B cell (primary cell): ENCODE data around the gene EDN3. TPM values are rescaled to one million over a fixed set of nuclear protein-coding genes. Genes with fewer than 3 reads are reported as not detected.

Source experiments
- ATAC-seq: fragments of 200-7000 bp; cut with Tn5 transposase; one replicate; pipeline ENCODE4 v1.10.0; 2021; ENCODE audit warnings: low read depth, mild to moderate bottlenecking, moderate number of reproducible peaks, moderate library complexity
- CTCF ChIA-PET: fragments of 350-600 bp; sonication (Branson Sonifier 250); formaldehyde crosslinking; loops from one replicate; lab custom pipeline; 2021; ENCODE audit warnings: antibody characterized with exemption, inconsistent platforms; lab: Charles Lee
- POLR2A ChIA-PET: fragments of 350-600 bp; sonication (Branson Sonifier 250); formaldehyde crosslinking; loops from one replicate; lab custom pipeline; 2021; ENCODE audit warnings: antibody characterized with exemption; lab: Charles Lee
- DNase-seq: peaks from one replicate; pipeline ENCODE4 v3.0.0; 2013
- H2AFZ ChIP-seq: 2 replicates; pipeline ENCODE4 v1.6.1; 2012; ENCODE audit warnings: mild to moderate bottlenecking, low read depth, low read length; ENCODE audit not compliant: insufficient read depth, poor library complexity, severe bottlenecking
- H3K27ac ChIP-seq, 2 donors: 1 replicate in 1 of 2; 2 replicates in 1 of 2; pipeline ENCODE4 v1.5.1; 2012 to 2013; ENCODE audit warnings: low read length in 2 of 2, mild to moderate bottlenecking in 2 of 2, moderate library complexity in 1 of 2
- H3K27me3 ChIP-seq, 4 experiments: fragments of 200-600 bp in 1 of 4; sonication (generic) in 1 of 4; replicated peaks in 1 of 4; 1 replicate in 2 of 4; 2 replicates in 2 of 4; pipeline versions ENCODE4 v1.6.1 to v1.7.0; 2013 to 2016; ENCODE audit warnings: low read length in 3 of 4, mild to moderate bottlenecking in 2 of 4, mixed read lengths in 1 of 4, moderate library complexity in 1 of 4; ENCODE audit not compliant: insufficient read depth in 4 of 4, control insufficient read depth in 3 of 4; ENCODE audit errors: control extremely low read depth in 1 of 4
- H3K36me3 ChIP-seq, 2 experiments: replicated peaks in 1 of 2; 1 replicate in 1 of 2; 2 replicates in 1 of 2; pipeline versions ENCODE4 v1.6.1 to v1.7.1; 2013; ENCODE audit warnings: low read length in 1 of 2; ENCODE audit not compliant: insufficient read depth in 2 of 2, control insufficient read depth in 1 of 2; ENCODE audit errors: control extremely low read depth in 1 of 2, extremely low read depth in 1 of 2
- H3K4me1 ChIP-seq, 2 donors: fragments of 200-600 bp in 1 of 2; sonication (generic) in 1 of 2; 1 replicate in 1 of 2; 2 replicates in 1 of 2; pipeline versions ENCODE4 v1.5.1 to v1.6.1; 2013 to 2017; ENCODE audit warnings: low read length in 2 of 2; ENCODE audit not compliant: control insufficient read depth in 2 of 2, insufficient read depth in 2 of 2
- H3K4me2 ChIP-seq: replicated peaks from 2 replicates; pipeline ENCODE3; 2012; ENCODE audit warnings: mild to moderate bottlenecking, low read depth, low read length; ENCODE audit not compliant: poor library complexity, severe bottlenecking
- H3K4me3 ChIP-seq, 5 experiments: fragments of 200-600 bp in 1 of 5; sonication (generic) in 1 of 5; 1 replicate in 3 of 5; 2 replicates in 2 of 5; pipeline versions ENCODE4 v1.5.1 to v1.7.0; 2011 to 2016; ENCODE audit warnings: low read length in 4 of 5, mild to moderate bottlenecking in 4 of 5, low read depth in 2 of 5, control low read depth in 1 of 5, moderate library complexity in 1 of 5; ENCODE audit not compliant: insufficient read depth in 1 of 5; ENCODE audit errors: control extremely low read depth in 1 of 5, extremely low read depth in 1 of 5
- H3K79me2 ChIP-seq: fragments of 200-600 bp; sonication (generic); one replicate; pipeline ENCODE4 v1.6.0; 2016; ENCODE audit warnings: low read length; ENCODE audit not compliant: control insufficient read depth, insufficient read depth
- H3K9ac ChIP-seq: fragments of 200-600 bp; sonication (generic); 2 replicates; pipeline ENCODE4 v1.6.1; 2017; ENCODE audit warnings: mild to moderate bottlenecking, low read length, moderate library complexity
- H3K9me3 ChIP-seq, 3 donors: one replicate each; pipeline versions ENCODE4 v1.6.1 to v1.7.1; 2013; ENCODE audit warnings: low read length in 2 of 3; ENCODE audit not compliant: control insufficient read depth in 2 of 3, insufficient read depth in 1 of 3; ENCODE audit errors: control extremely low read depth in 1 of 3
- H4K20me1 ChIP-seq: 2 replicates; pipeline ENCODE4 v1.6.0; 2012; ENCODE audit warnings: mild to moderate bottlenecking, low read length; ENCODE audit not compliant: insufficient read depth, control insufficient read depth, poor library complexity, severe bottlenecking
- H3K27ac Mint-ChIP-seq: one replicate; pipeline ENCODE4 v1.8.0; 2021; ENCODE audit warnings: mixed read lengths
- H3K27me3 Mint-ChIP-seq: one replicate; pipeline ENCODE4 v1.8.0; 2021; ENCODE audit warnings: mixed read lengths
- H3K4me1 Mint-ChIP-seq: one replicate; pipeline ENCODE4 v1.8.0; 2021; ENCODE audit warnings: mixed read lengths
- H3K4me3 Mint-ChIP-seq: one replicate; pipeline ENCODE4 v1.8.0; 2021; ENCODE audit warnings: mixed read lengths
- H3K9me3 Mint-ChIP-seq: one replicate; pipeline ENCODE4 v1.8.0; 2022; ENCODE audit warnings: mixed read lengths; ENCODE audit not compliant: insufficient read depth
- CTCF ChIP-seq: fragments of 200-600 bp; IDR thresholded peaks from one replicate; pipeline ENCODE4 v1.8.0; 2022; ENCODE audit warnings: antibody characterized with exemption, mild to moderate bottlenecking
- EZH2 ChIP-seq: IDR thresholded peaks from 2 replicates; pipeline ENCODE4 v1.6.1; 2012; ENCODE audit warnings: borderline replicate concordance, low read depth, mild to moderate bottlenecking, moderate library complexity, low read length; ENCODE audit not compliant: insufficient read depth, poor library complexity, severe bottlenecking
- WGBS: methylation state at CpG from one replicate; pipeline ENCODE4 v1.1.5; 2013; ENCODE audit warnings: missing lambda C conversion rate; ENCODE audit not compliant: insufficient coverage; 5-methylcytosine and 5-hydroxymethylcytosine counted together
- intact Hi-C: fragments of 100-400 bp; cut with micrococcal nuclease; formaldehyde crosslinking; loops from one replicate; pipeline ENCODE4 v1.10.0; 2022
- polyA plus RNA-seq: library from polyadenylated mRNA; depleted of rRNA; stranded (reverse); fragments of >200 nt; gene quantifications from 2 replicates; pipeline ENCODE4 v1.2.3, GENCODE V29; 2012
- total RNA-seq, 2 donors: library from RNA; stranded (reverse); fragments of 120-200 nt in 1 of 2; gene quantifications; 1 replicate in 1 of 2; 2 replicates in 1 of 2; pipeline versions ENCODE4 v1.2.3 to v1.2.4, GENCODE V29; 2013 to 2022

The EDN3 gene
- total and polyA plus RNA-seq, 2 donors (not counting 1 experiment from before 2014, with no cell fraction given) = 0.04 TPM; not detected in 1

GRCh38 chr20:59326188-59326587 lies 25.8 kb downstream of the EDN3 start:
- CTCF ChIA-PET = no interaction called here

GRCh38 chr20:59328071-59328470 lies 27.7 kb downstream of the EDN3 start:
- Histone ChIP-seq H3K27me3 (peaks cover 0 to 11% (median 0%) of the 10 kb centered on the region in 4 experiments), H3K36me3 (no peaks in the 10 kb centered on the region), H3K4me1 (no peaks in the 10 kb centered on the region), H3K27ac (no peak overlapping the region), H4K20me1 (no peaks in the 10 kb centered on the region), H2AFZ (no peak overlapping the region), H3K79me2 (no peaks in the 10 kb centered on the region), H3K9ac (no peak overlapping the region), H3K4me3 (no peak overlapping the region), H3K4me2 (no peak overlapping the region), H3K9me3 (no peaks in the 10 kb centered on the region)
- ChIA-PET CTCF (no interaction called here), POLR2A (no interaction called here)
- peaks cover 32% of the 10 kb centered on the region for H3K27me3 Mint-ChIP-seq
- ATAC-seq (no peak), DNase-seq (no peak)
- no peaks in the 10 kb centered on the region for H3K4me1 Mint-ChIP-seq
- no peak overlapping the region for H3K4me3 Mint-ChIP-seq
- no peak for TF ChIP-seq CTCF
- TF ChIP-seq EZH2 = no peak
- H3K9me3 Mint-ChIP-seq = no peaks in the 10 kb centered on the region
- no peak overlapping the region for H3K27ac Mint-ChIP-seq
- 100% methylated on average over 1 of the region's 4 CpGs for WGBS
- intact Hi-C loops = no loop called here

More at GRCh38 chr20:59326188-59326587, 25.8 kb downstream of the EDN3 start:
- POLR2A ChIA-PET = no interaction called here
- DNase-seq (no peak), ATAC-seq (no peak)
- H3K79me2 ChIP-seq = no peaks in the 10 kb centered on the region
- 100% methylated on average over 1 of the region's 2 CpGs for WGBS
- Mint-ChIP-seq H3K4me1 (no peaks in the 10 kb centered on the region), H3K9me3 (no peaks in the 10 kb centered on the region), H3K4me3 (no peak overlapping the region), H3K27ac (no peak overlapping the region), H3K27me3 (peaks cover 19% of the 10 kb centered on the region)
- no peaks in the 10 kb centered on the region for H3K4me1 ChIP-seq
- H3K9ac ChIP-seq = no peak overlapping the region
- H3K4me3 ChIP-seq = no peak overlapping the region
- no peaks in the 10 kb centered on the region for H4K20me1 ChIP-seq
- H3K4me2 ChIP-seq = no peak overlapping the region
- peaks cover 0 to 4% (median 0%) of the 10 kb centered on the region in 4 experiments for H3K27me3 ChIP-seq
- no peak overlapping the region for H2AFZ ChIP-seq
- no peaks in the 10 kb centered on the region for H3K36me3 ChIP-seq
- no peaks in the 10 kb centered on the region for H3K9me3 ChIP-seq
- TF ChIP-seq EZH2 = no peak
- TF ChIP-seq CTCF = no peak
- intact Hi-C loops = no loop called here
- no peak overlapping the region for H3K27ac ChIP-seq
